ENCODE data around the gene XPR1. TPM values are rescaled to one million over a fixed set of nuclear protein-coding genes. Genes with fewer than 3 reads are reported as not detected.

Gene XPR1
- total and polyA plus RNA-seq, 2 of the 8 experiments (the other 6 are each of a cell fraction or from before 2014, with no cell fraction given) = 28.6 to 43.9 TPM

DNA sequence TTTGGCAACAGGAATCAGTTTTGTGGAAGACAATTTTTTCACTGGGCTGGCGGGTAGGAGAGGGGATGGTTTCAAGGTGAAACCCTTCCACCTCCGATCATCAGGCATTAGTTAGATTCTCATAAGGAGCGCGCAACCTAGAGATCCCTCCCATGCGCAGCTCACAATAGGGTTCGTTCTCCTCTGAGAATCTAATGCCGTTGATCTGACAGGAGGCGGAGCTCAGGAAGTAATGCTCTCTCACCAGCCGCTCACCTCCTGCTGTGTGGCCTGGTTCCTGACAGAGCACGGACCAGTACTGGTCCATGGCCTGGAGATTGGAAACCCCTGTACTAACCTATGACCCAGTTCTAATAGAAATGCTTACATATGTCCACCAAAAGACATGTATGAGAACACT is 184.3 kb downstream of the XPR1 start:
- no peaks in the 10 kb centered on the region for H3K79me1 ChIP-seq (ENCODE audit: low read depth, low read length)
- no peak for TF ChIP-seq EP300 (IDR thresholded peaks at IDR 0.05; ENCODE audit: borderline replicate concordance in 1 of 2, low read depth in 2 of 2, low read length in 2 of 2)
- TF ChIP-seq KDM5A (IDR thresholded peaks at IDR 0.05; ENCODE audit: low read length) = no peak
- TF ChIP-seq POLR2AphosphoS5 (IDR thresholded peaks at IDR 0.05; ENCODE audit: low read depth, low read length) = no peak
- no peak for TF ChIP-seq JUND (IDR thresholded peaks at IDR 0.05; ENCODE audit: low read length)
- TF ChIP-seq YY1 (IDR thresholded peaks at IDR 0.05; ENCODE audit: low read depth, low read length) = no peak
- no peak for TF ChIP-seq SIN3A (conservative IDR thresholded peaks at IDR 0.05 in 1 of 2, IDR thresholded peaks at IDR 0.05 in 1 of 2; ENCODE audit: low read depth in 1 of 2, low read length in 2 of 2)
- no peak for TF ChIP-seq MAX (IDR thresholded peaks at IDR 0.05)
- TF ChIP-seq CBX5 (IDR thresholded peaks at IDR 0.05; ENCODE audit: low read depth, low read length) = no peak
- no peak for TF ChIP-seq EGR1 (IDR thresholded peaks at IDR 0.05; ENCODE audit: borderline replicate concordance, low read depth, low read length)
- H3K23ac ChIP-seq (ENCODE audit: insufficient read length) = no peak overlapping the region
- no peak overlapping the region for H3K4me2 ChIP-seq (ENCODE audit: insufficient read depth in 1 of 2, low read depth in 2 of 2, low read length in 2 of 2)
- no peak overlapping the region for H4K5ac ChIP-seq (ENCODE audit: insufficient read length, low read depth, low read length)
- H3K18ac ChIP-seq (ENCODE audit: extremely low read depth, low read length) = no peak overlapping the region
- H2BK12ac ChIP-seq (ENCODE audit: low read depth, low read length) = no peak overlapping the region
- no peak overlapping the region for H3K56ac ChIP-seq (replicated peaks; ENCODE audit: insufficient read length, low read depth, low read length)
- H2BK5ac ChIP-seq (ENCODE audit: low read depth, low read length) = no peak overlapping the region
- H3K27me3 ChIP-seq (replicated peaks in 1 of 4; ENCODE audit: control insufficient read depth in 3 of 4, extremely low read depth in 1 of 4, insufficient read depth in 3 of 4, low read length in 3 of 4) = no peaks in the 10 kb centered on the region
- no peaks in the 10 kb centered on the region for H4K20me1 ChIP-seq (replicated peaks in 1 of 2; ENCODE audit: control insufficient read depth in 1 of 2, insufficient read depth in 2 of 2, low read length in 2 of 2)
- H2AFZ ChIP-seq (ENCODE audit: low read length) = no peak overlapping the region
- ChIA-PET CTCF (ENCODE audit: partially characterized antibody) (no interaction called here), POLR2A (ENCODE audit: partially characterized antibody) (no interaction called here)
- no peaks in the 10 kb centered on the region for H3K4me1 ChIP-seq (replicated peaks in 1 of 4; ENCODE audit: control insufficient read depth in 3 of 4, insufficient read depth in 4 of 4, low read length in 3 of 4)
- H2BK15ac ChIP-seq (ENCODE audit: low read length) = no peak overlapping the region
- DNase-seq (ENCODE audit: low read depth in 1 of 2, low spot score in 2 of 2) = no peak
- no peak overlapping the region for H3K9ac ChIP-seq (replicated peaks in 1 of 4; ENCODE audit: extremely low read depth in 1 of 4, low read depth in 3 of 4, low read length in 3 of 4)
- H3K27ac ChIP-seq (ENCODE audit: low read depth, low read length) = no peak overlapping the region
- H3K9me3 ChIP-seq (ENCODE audit: insufficient read depth in 2 of 2, low read depth in 1 of 2, low read length in 1 of 2) = no peaks in the 10 kb centered on the region
- no peak overlapping the region for H2BK20ac ChIP-seq (ENCODE audit: low read length)
- H3K14ac ChIP-seq (ENCODE audit: insufficient read length) = no peak overlapping the region
- no peaks in the 10 kb centered on the region; a peak in 1 of 8 replicates for H3K36me3 ChIP-seq (ENCODE audit: control insufficient read depth in 2 of 4, insufficient read depth in 4 of 4, low read length in 3 of 4)
- H3K79me2 ChIP-seq (ENCODE audit: control insufficient read depth in 1 of 2, insufficient read depth in 2 of 2, low read length in 2 of 2) = no peaks in the 10 kb centered on the region
- 86% methylated on average over 10 of the region's 10 CpGs; no CpG with 5 or more reads in 1 of the 2 experiments for WGBS, 2 experiments (ENCODE audit: extremely low coverage in 1 of 2, insufficient coverage in 1 of 2, insufficient read length in 1 of 2, insufficient replicate concordance in 2 of 2, low coverage in 1 of 2, low lambda C conversion rate in 2 of 2, missing lambda C conversion rate in 1 of 2)
- H3K4me3 ChIP-seq (ENCODE audit: extremely low read depth in 1 of 4, insufficient read depth in 2 of 4, low read depth in 3 of 4, low read length in 4 of 4) = no peak overlapping the region
- H4K8ac ChIP-seq (ENCODE audit: extremely low read depth, insufficient read depth, low read length) = no peak overlapping the region
- no peak for FAIRE-seq
- H4K91ac ChIP-seq (replicated peaks; ENCODE audit: insufficient read length, low read length) = no peak overlapping the region
- H2AK5ac ChIP-seq (ENCODE audit: low read depth, low read length) = no peak overlapping the region
- no peaks in the 10 kb centered on the region for H3K23me2 ChIP-seq (ENCODE audit: low read depth, low read length)
- H3K4ac ChIP-seq (replicated peaks; ENCODE audit: insufficient read length, low read depth, low read length) = no peak overlapping the region
- no peak overlapping the region for H2BK120ac ChIP-seq (replicated peaks; ENCODE audit: low read depth, low read length)

Data from H1 (cell line).